HG02759 (cell line): ENCODE results near the gene CEACAM20.
A peak's percentile ranks its signal among the peaks of the same experiment; 100 is the strongest.
"Not testable (repeated sequence)": the region's sequence is repeated elsewhere in the genome, so short reads cannot be mapped to it uniquely, and the experiment has no call there.

ENCODE experiments used
- ATAC-seq: cut with Tn5 transposase; IDR thresholded peaks from one replicate; pipeline ENCODE4 v1.9.1; 2021; ENCODE audit warnings: mild to moderate bottlenecking, moderate library complexity; ENCODE audit not compliant: unreplicated experiment

The CEACAM20 gene

DNA sequence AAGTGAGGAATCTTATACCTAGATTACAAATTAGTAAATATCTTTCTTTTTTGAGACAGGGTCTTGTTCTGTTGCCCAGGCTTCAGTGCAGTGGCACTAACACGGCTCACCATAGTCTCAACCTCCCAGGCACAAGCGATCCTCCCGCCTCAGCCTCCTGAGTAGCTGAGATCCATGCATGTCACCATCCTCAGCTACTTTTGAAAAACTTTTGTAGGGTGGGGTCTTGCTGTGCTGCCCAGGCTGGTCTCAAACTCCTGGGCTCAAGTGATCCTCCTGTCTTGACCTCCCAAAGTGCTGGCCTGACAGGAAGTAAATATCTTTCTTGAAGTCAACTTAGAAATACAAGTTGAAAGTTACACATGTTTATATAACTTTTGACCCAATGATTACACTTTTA is 20.0 kb upstream of the CEACAM20 start:
- no peak for ATAC-seq

- no peak for ATAC-seq
Measured at GRCh38 chr19:44548736-44549135, 19.3 kb upstream of the CEACAM20 start.

DNA sequence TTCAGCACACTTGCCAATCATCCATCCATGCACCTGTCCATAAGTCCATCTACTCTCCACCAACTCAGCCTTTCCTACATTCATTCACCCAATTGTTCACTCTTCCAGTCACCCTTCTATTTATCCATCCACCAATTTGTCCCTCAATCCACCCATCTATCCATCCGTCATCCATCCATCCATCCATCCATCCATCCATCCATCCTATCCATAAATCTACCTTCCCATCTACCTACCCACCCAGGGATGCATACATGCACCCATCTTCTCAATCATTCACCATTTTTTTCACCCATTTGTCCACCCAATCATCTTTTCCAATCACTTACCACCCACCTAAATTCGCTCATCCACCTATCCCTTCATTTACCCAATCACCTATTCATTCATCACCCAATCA is 14.6 kb upstream of the CEACAM20 start:
- ATAC-seq: no peak

DNA sequence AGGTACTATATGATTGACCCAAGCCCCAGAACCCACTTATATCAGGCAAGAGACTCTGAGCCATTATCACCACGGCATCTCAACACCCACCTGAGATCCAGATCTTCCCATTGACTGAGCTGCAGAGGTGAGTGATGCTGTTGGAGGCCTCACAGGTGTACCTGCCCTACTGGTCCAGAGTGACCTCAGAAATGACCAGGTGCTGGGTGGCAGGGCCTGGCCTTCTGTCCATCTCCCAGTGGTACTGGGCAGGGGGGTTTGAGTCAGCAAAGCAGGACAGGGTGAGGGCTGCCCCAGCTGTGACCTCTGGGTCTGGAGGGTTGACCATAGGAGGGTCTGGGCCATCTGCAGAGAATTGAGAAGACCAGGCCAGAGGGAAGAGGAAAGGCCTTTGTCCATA is 13.2 kb upstream of the CEACAM20 start:
- no peak for ATAC-seq

GRCh38 chr19:44540736-44541135 is 11.3 kb upstream of the CEACAM20 start:
- ATAC-seq: no peak

DNA sequence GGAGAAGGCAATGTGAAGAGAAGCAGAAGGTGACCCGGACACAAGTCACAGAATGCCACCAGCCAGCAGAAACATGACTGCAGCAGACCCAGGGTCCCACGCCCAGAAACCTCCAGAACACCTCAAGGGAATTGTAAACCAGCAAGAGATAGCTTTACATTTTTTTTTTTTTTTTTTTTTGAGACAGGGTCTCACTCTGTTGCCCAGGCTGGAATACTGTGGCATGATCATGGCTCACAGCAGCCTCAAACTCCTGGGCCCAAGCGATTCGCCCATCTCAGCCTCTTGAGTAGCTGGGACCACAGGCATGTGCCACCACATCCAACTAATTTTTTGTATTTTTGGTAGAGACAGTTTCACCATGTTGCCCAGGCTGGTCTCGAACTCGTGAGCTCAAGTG is 10.5 kb upstream of the CEACAM20 start:
- no peak for ATAC-seq

- no peak for ATAC-seq
Measured at GRCh38 chr19:44539236-44539826, 9.9 kb upstream of the CEACAM20 start.

- not testable (repeated sequence) for ATAC-seq
Measured at GRCh38 chr19:44535361-44535760, 5.9 kb upstream of the CEACAM20 start.

GRCh38 chr19:44532819-44533218 is 3.3 kb upstream of the CEACAM20 start:
- ATAC-seq: no peak

GRCh38 chr19:44530777-44531176 is 1.3 kb upstream of the CEACAM20 start:
- no peak for ATAC-seq

DNA sequence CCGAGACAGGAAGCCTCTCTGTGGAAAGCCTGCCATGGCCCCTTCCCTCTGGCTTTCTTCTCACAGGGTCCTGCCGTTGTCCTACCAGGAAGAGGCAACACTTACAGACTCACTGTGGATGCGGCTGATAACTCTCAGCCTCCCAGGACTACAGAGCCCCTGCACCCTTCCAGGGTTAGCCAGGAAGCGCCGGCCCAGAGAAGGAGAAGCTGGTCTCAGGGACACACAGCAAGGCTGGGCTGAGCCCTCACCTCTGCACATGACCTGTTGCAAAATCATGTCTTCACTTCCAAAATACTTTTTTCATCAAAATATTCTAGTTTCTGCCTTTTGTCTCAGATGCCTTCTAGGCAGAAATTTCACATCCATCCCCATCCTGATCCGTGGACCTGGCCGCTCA is 1.9 kb downstream of the CEACAM20 start:
- no peak for ATAC-seq

GRCh38 chr19:44525721-44526430 is 3.6 kb downstream of the CEACAM20 start:
- ATAC-seq: no peak

- no peak for ATAC-seq
Measured at GRCh38 chr19:44521370-44521769, 8.1 kb downstream of the CEACAM20 start.

DNA sequence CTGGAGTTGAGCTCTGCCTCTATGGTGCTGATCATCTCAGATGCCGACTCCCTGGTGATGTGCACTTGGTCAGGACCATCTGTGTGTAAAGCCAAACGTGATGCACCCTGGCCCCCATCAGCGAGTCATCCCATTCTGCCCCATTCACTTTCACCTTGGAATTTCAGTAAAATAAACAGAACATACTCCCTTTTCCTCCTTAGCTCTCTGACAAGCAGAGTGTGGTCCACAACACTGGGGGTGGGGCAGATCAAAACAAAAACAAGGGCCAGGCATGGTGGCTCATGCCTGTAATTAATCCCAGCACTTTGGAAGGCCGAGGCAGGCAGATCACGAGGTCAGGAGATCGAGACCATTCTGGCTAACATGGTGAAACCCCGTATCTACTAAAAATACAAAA is 12.3 kb downstream of the CEACAM20 start:
- no peak for ATAC-seq

- no peak for ATAC-seq
Measured at GRCh38 chr19:44515907-44516306, 13.6 kb downstream of the CEACAM20 start.

GRCh38 chr19:44515031-44515430 is 14.4 kb downstream of the CEACAM20 start:
- ATAC-seq: no peak

- no peak for ATAC-seq
Measured at GRCh38 chr19:44512326-44513298, 16.9 kb downstream of the CEACAM20 start.

DNA sequence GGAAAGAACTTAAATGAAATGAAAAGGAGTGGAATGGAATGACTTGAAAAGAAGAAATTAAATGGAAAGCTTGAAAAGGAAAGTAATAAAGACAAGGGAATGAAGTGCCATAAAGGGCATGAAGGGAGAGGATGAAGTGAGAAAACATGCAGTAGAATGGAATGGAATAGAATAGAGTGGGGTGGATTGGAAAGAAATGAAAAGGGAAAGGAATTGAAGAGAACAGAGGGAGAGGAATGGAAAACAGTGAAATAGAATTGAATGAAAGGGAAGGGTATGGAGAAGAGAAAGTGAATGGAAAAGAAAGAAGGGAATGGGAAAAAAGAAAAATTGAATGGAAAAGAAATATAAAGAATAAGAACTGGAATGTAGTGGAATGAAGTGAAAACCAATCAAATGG is 20.0 kb downstream of the CEACAM20 start:
- ATAC-seq: no peak

GRCh38 chr19:44499962-44500949 is 29.2 kb downstream of the CEACAM20 start, which contains the start of gene ZNF180:
TSS of gene ZNF180 (minus strand) at chr19:44500522. CDS start at chr19:44497334, 3,188 bp downstream.
- ATAC-seq: peak; percentile 91

DNA sequence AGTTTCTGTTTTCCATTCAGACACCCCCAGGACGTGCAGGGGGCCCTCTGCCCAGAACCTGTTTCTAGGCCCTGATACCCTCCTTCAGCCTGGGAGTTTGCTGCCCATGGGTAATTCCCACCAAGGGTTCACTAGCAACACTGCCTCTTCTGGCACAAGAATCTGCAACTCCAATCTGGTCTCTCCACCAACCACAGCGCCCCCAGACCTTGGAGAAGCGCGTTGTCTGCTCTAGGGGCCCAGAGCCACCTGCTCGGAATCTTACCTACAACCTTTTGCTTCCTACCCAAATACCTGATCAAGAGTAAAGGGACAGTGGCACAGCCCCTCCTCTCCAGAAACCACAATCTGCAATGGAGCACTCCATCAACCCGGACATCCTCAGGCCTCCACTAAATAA is 29.9 kb downstream of the CEACAM20 start:
- no peak for ATAC-seq
